Measurements from ENCODE around the gene RPL7L1.

RPL7L1 gene

DNA sequence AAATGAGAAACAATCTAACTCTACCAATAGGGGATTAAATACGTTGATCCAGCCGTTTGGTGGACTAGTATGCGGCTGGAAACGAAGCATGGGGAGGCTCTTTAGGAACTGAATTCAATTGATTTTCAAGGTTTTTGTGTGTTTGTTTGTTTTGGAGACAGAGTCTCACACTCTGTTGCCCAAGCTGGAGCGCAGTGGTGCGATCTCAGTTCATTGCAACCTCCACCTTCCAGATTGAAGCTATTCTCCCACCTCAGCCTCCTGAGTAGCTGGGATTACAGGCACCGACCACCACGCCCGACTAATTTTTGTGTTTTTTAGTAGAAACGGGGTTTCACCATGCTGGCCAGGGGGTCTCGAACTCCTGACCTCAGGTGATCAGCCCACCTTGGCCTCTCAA, 57.0 kb downstream of the RPL7L1 start:
- Histone ChIP-seq H3K9ac (ENCODE audit: low read depth, low read length) (no peak overlapping the region), H3K27me3 (ENCODE audit: insufficient read depth, low read length) (no peaks in the 10 kb centered on the region), H3K27ac (ENCODE audit: low read depth, low read length) (no peak overlapping the region), H3K9me3 (ENCODE audit: insufficient read depth, low read depth, low read length) (no peaks in the 10 kb centered on the region), H3K4me1 (ENCODE audit: insufficient read depth, low read length) (no peaks in the 10 kb centered on the region), H3K36me3 (ENCODE audit: insufficient read depth, low read length) (peaks cover 87% of the 10 kb centered on the region), H3K4me3 (ENCODE audit: low read length) (no peak overlapping the region)
- 95% methylated on average over 11 of the region's 11 CpGs for WGBS

- no peaks in the 10 kb centered on the region for H3K27me3 ChIP-seq (ENCODE audit: insufficient read depth, low read length)
- H3K27ac ChIP-seq (ENCODE audit: low read depth, low read length), result no peak overlapping the region
- no peak overlapping the region for H3K4me3 ChIP-seq (ENCODE audit: low read length)
- no peaks in the 10 kb centered on the region for H3K9me3 ChIP-seq (ENCODE audit: insufficient read depth, low read depth, low read length)
- no peaks in the 10 kb centered on the region for H3K4me1 ChIP-seq (ENCODE audit: insufficient read depth, low read length)
- peaks cover 82% of the 10 kb centered on the region for H3K36me3 ChIP-seq (ENCODE audit: insufficient read depth, low read length)
- 96% methylated on average over 13 of the region's 13 CpGs for WGBS
- H3K9ac ChIP-seq (ENCODE audit: low read depth, low read length), result no peak overlapping the region
Measured at GRCh38 chr6:42937548-42938427, 58.4 kb downstream of the RPL7L1 start.

GRCh38 chr6:42938428-42938796, 59.0 kb downstream of the RPL7L1 start:
- Histone ChIP-seq H3K9ac (ENCODE audit: low read depth, low read length) (no peak overlapping the region), H3K4me3 (ENCODE audit: low read length) (no peak overlapping the region), H3K36me3 (ENCODE audit: insufficient read depth, low read length) (peaks cover 76% of the 10 kb centered on the region), H3K27me3 (ENCODE audit: insufficient read depth, low read length) (no peaks in the 10 kb centered on the region), H3K9me3 (ENCODE audit: insufficient read depth, low read depth, low read length) (no peaks in the 10 kb centered on the region), H3K27ac (ENCODE audit: low read depth, low read length) (no peak overlapping the region), H3K4me1 (ENCODE audit: insufficient read depth, low read length) (no peaks in the 10 kb centered on the region)
- WGBS, result 83% methylated on average over 5 of the region's 5 CpGs

GRCh38 chr6:42938987-42939809, 59.8 kb downstream of the RPL7L1 start:
- H3K36me3 ChIP-seq (ENCODE audit: insufficient read depth, low read length), result peaks cover 77% of the 10 kb centered on the region
- no peaks in the 10 kb centered on the region for H3K4me1 ChIP-seq (ENCODE audit: insufficient read depth, low read length)
- H3K9ac ChIP-seq (ENCODE audit: low read depth, low read length), result no peak overlapping the region
- H3K27ac ChIP-seq (ENCODE audit: low read depth, low read length), result no peak overlapping the region
- no peaks in the 10 kb centered on the region for H3K9me3 ChIP-seq (ENCODE audit: insufficient read depth, low read depth, low read length)
- no peak overlapping the region for H3K4me3 ChIP-seq (ENCODE audit: low read length)
- H3K27me3 ChIP-seq (ENCODE audit: insufficient read depth, low read length), result no peaks in the 10 kb centered on the region
- WGBS, result 87% methylated on average over 9 of the region's 9 CpGs
